Tibial artery (tissue), 4 donors: Measurements from ENCODE around the gene ATP2A2.
A peak's percentile ranks its signal among the peaks of the same experiment; 100 is the strongest.

ENCODE experiments used
- DNase-seq, 2 donors: peaks; one replicate each; pipeline ENCODE4 v3.0.0-alpha.2; 2019
- H3K27ac ChIP-seq, 2 donors: fragments of 200-600 bp; sonication (generic) in 1 of 2; 1 replicate in 1 of 2; 2 replicates in 1 of 2; pipeline ENCODE4 v1.5.1; 2018 to 2019; ENCODE audit warnings: mild to moderate bottlenecking in 1 of 2
- H3K27me3 ChIP-seq, 2 donors: fragments of 200-600 bp; sonication (generic) in 1 of 2; one replicate each; pipeline versions ENCODE4 v1.5.1 to v1.6.0; 2016 to 2019
- H3K36me3 ChIP-seq, 3 donors: fragments of 200-600 bp; sonication (generic) in 2 of 3; one replicate each; pipeline ENCODE4 v1.5.1; 2016 to 2019; ENCODE audit warnings: mild to moderate bottlenecking in 2 of 3
- H3K4me1 ChIP-seq, 4 donors: fragments of 200-600 bp; sonication (generic) in 2 of 4; 1 replicate in 3 of 4; 2 replicates in 1 of 4; pipeline ENCODE4 v1.5.1; 2016 to 2019
- H3K4me3 ChIP-seq, 2 donors: fragments of 200-600 bp; sonication (generic) in 1 of 2; 1 replicate in 1 of 2; 2 replicates in 1 of 2; pipeline ENCODE4 v1.5.1; 2018 to 2019; ENCODE audit warnings: mild to moderate bottlenecking in 2 of 2
- H3K9me3 ChIP-seq, 3 donors: fragments of 200-600 bp; sonication (generic) in 1 of 3; one replicate each; pipeline ENCODE4 v1.5.1; 2016 to 2019
- CTCF ChIP-seq, 2 experiments: fragments of 200-600 bp in 1 of 2; fragments of 450-650 bp in 1 of 2; IDR thresholded peaks; one replicate each; pipeline ENCODE4 v1.5.1; 2017 to 2019; ENCODE audit warnings: antibody characterized with exemption in 2 of 2, mild to moderate bottlenecking in 1 of 2, moderate library complexity in 1 of 2
- intact Hi-C: fragments of 100-400 bp; cut with DNase I; formaldehyde crosslinking; loops from one replicate; pipeline ENCODE4 v1.15.0; 2023; ENCODE audit warnings: low total_unique reads

Gene ATP2A2

GRCh38 chr12:110243227-110243626, 37.8 kb upstream of the ATP2A2 start:
- intact Hi-C loops, result no loop called here

GRCh38 chr12:110244372-110244771, 36.7 kb upstream of the ATP2A2 start:
- Histone ChIP-seq H3K4me3 (no peak overlapping the region), H3K27ac (no peak overlapping the region), H3K27me3 (no peaks in the 10 kb centered on the region), H3K36me3 (no peaks in the 10 kb centered on the region), H3K9me3 (no peaks in the 10 kb centered on the region), H3K4me1 (peaks cover 0 to 39% (median 31%) of the 10 kb centered on the region in 4 donors)
- intact Hi-C loops, result no loop called here
- TF ChIP-seq CTCF (IDR thresholded peaks at IDR 0.05), result no peak
- DNase-seq, result no peak

More at GRCh38 chr12:110243227-110243626, 37.8 kb upstream of the ATP2A2 start:
- H3K27me3 ChIP-seq, result no peaks in the 10 kb centered on the region
- no peak for DNase-seq
- TF ChIP-seq CTCF (IDR thresholded peaks at IDR 0.05), result no peak
- H3K4me1 ChIP-seq, result peaks cover 0 to 27% (median 23%) of the 10 kb centered on the region in 4 donors
- H3K27ac ChIP-seq, result no peak overlapping the region
- H3K4me3 ChIP-seq, result no peak overlapping the region
- no peaks in the 10 kb centered on the region for H3K36me3 ChIP-seq
- H3K9me3 ChIP-seq, result no peaks in the 10 kb centered on the region

- Histone ChIP-seq H3K27me3 (no peaks in the 10 kb centered on the region), H3K9me3 (no peaks in the 10 kb centered on the region), H3K4me1 (peaks cover 0 to 43% (median 35%) of the 10 kb centered on the region in 4 donors), H3K4me3 (no peak overlapping the region), H3K36me3 (no peaks in the 10 kb centered on the region), H3K27ac (peak overlapping the region in 1 of 2 donors; percentile 91)
- intact Hi-C loops, result no loop called here
- no peak for TF ChIP-seq CTCF (IDR thresholded peaks at IDR 0.05)
- no peak for DNase-seq
Measured at GRCh38 chr12:110244829-110245228, 36.2 kb upstream of the ATP2A2 start.

GRCh38 chr12:110245369-110245772, 35.7 kb upstream of the ATP2A2 start:
- Histone ChIP-seq H3K27ac (peak overlapping the region; percentile 83 to 91), H3K9me3 (no peaks in the 10 kb centered on the region), H3K4me1 (peaks cover 0 to 49% (median 40%) of the 10 kb centered on the region in 4 donors), H3K27me3 (no peaks in the 10 kb centered on the region), H3K36me3 (no peaks in the 10 kb centered on the region), H3K4me3 (no peak overlapping the region)
- TF ChIP-seq CTCF (IDR thresholded peaks at IDR 0.05), result no peak
- no peak for DNase-seq
- intact Hi-C loops, result no loop called here

GRCh38 chr12:110246636-110247339, 34.3 kb upstream of the ATP2A2 start:
- no peak for TF ChIP-seq CTCF (IDR thresholded peaks at IDR 0.05)
- no peaks in the 10 kb centered on the region for H3K36me3 ChIP-seq
- H3K4me1 ChIP-seq, result peaks cover 0 to 63% (median 43%) of the 10 kb centered on the region in 4 donors
- intact Hi-C loops, result no loop called here
- DNase-seq, result no peak
- no peaks in the 10 kb centered on the region for H3K9me3 ChIP-seq
- peak overlapping the region; percentile 83 to 91 for H3K27ac ChIP-seq
- no peaks in the 10 kb centered on the region for H3K27me3 ChIP-seq
- H3K4me3 ChIP-seq, result no peak overlapping the region
